Measurements from ENCODE around the gene NRCAM. TPM values are rescaled to one million over a fixed set of nuclear protein-coding genes. Genes with fewer than 3 reads are reported as not detected.
"Not testable (repeated sequence)": the region's sequence is repeated elsewhere in the genome, so short reads cannot be mapped to it uniquely, and the experiment has no call there.

Gene NRCAM
- 11.4 TPM for polyA plus RNA-seq (2013, experiment 1 of 2)
- 12.6 TPM for polyA plus RNA-seq (2013, experiment 2 of 2)

- Histone ChIP-seq H3K27ac (ENCODE audit: low read depth, low read length) (no peak within 1 kb of the TSS), H3K4me1 (ENCODE audit: insufficient read depth, low read length) (peaks cover 10% of the 10 kb centered on the region; the same call in 1 of the 2 replicates), H3K27me3 (ENCODE audit: insufficient read depth, low read length) (peaks cover 58% of the 10 kb centered on the region), H3K9me3 (ENCODE audit: insufficient read depth, low read depth, low read length) (no peaks in the 10 kb centered on the region), H3K36me3 (ENCODE audit: insufficient read depth, low read length) (no peaks in the 10 kb centered on the region), H3K4me3 (ENCODE audit: low read length) (peak within 1 kb of the TSS; percentile 76), H3K9ac (ENCODE audit: low read depth, low read length) (peak within 1 kb of the TSS; percentile 35)
- under 1% methylated on average over 81 of the region's 81 CpGs for WGBS
Observed at GRCh38 chr7:108455998-108456677, at the start of gene NRCAM. Gene NRCAM, minus strand, starts transcription at chr7:108456436. Its CDS starts 216,372 bp downstream, at chr7:108240064.

DNA sequence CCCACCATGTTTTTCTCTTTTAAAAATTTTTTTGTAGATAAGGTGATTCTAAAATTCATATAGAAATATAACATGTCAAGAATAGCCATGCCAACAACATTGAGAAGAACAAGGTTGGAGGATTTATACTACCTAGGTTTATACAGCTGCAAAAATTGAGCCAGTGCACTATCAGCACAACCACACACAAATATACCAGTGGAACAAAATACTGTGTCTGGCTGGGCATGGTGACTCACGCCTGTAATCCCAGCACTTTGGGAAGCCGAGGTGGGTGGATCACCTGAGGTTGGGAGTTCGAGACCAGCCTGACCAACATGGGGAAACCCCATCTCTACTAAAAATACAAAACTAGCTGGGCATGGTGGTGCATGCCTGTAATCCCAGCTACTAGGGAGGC lies 48.3 kb upstream of the NRCAM start:
- H3K9ac ChIP-seq (ENCODE audit: low read depth, low read length); H3K4me1 ChIP-seq (ENCODE audit: insufficient read depth, low read length); H3K27ac ChIP-seq (ENCODE audit: low read depth, low read length); H3K27me3 ChIP-seq (ENCODE audit: insufficient read depth, low read length); H3K9me3 ChIP-seq (ENCODE audit: insufficient read depth, low read depth, low read length); H3K4me3 ChIP-seq (ENCODE audit: low read length): not testable (repeated sequence)
- WGBS = 100% methylated on average over 3 of the region's 3 CpGs
- H3K36me3 ChIP-seq (ENCODE audit: insufficient read depth, low read length) = peaks cover 17% of the 10 kb centered on the region

GRCh38 chr7:108503112-108504026 lies 47.1 kb upstream of the NRCAM start:
- no peaks in the 10 kb centered on the region for H3K4me1 ChIP-seq (ENCODE audit: insufficient read depth, low read length)
- no peak overlapping the region for H3K4me3 ChIP-seq (ENCODE audit: low read length)
- no peak overlapping the region for H3K9ac ChIP-seq (ENCODE audit: low read depth, low read length)
- peaks cover 17% of the 10 kb centered on the region for H3K36me3 ChIP-seq (ENCODE audit: insufficient read depth, low read length)
- no peaks in the 10 kb centered on the region for H3K27me3 ChIP-seq (ENCODE audit: insufficient read depth, low read length)
- no peak overlapping the region for H3K27ac ChIP-seq (ENCODE audit: low read depth, low read length)
- no peaks in the 10 kb centered on the region for H3K9me3 ChIP-seq (ENCODE audit: insufficient read depth, low read depth, low read length)
- 91% methylated on average over 5 of the region's 5 CpGs for WGBS

DNA sequence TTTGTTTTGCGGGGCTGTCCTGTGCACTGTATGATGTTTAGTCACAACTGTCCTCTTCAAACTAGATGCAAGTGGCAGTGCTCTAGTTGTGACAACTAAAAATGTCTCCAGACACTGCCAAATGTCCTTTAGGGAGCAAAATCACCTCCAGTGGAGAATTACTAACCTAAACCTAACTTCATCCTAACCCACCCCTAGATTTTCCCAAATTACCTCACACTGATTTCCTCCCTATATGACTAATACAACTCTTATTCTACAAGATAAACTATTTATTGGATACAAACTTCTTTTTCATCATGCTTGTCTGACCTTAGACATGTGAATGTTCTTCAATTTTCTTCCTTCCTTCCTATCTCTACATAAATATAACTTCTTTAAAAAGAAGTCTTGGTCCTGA lies 43.3 kb upstream of the NRCAM start:
- H3K4me3 ChIP-seq (ENCODE audit: low read length) = no peak overlapping the region
- 95% methylated on average over 1 of the region's 1 CpG for WGBS

GRCh38 chr7:108498481-108498880 lies 42.2 kb upstream of the NRCAM start:
- Histone ChIP-seq H3K9me3 (ENCODE audit: insufficient read depth, low read depth, low read length) (no peaks in the 10 kb centered on the region), H3K27me3 (ENCODE audit: insufficient read depth, low read length) (no peaks in the 10 kb centered on the region), H3K27ac (ENCODE audit: low read depth, low read length) (no peak overlapping the region), H3K36me3 (ENCODE audit: insufficient read depth, low read length) (peaks cover 27% of the 10 kb centered on the region), H3K4me3 (ENCODE audit: low read length) (no peak overlapping the region), H3K9ac (ENCODE audit: low read depth, low read length) (no peak overlapping the region), H3K4me1 (ENCODE audit: insufficient read depth, low read length) (no peaks in the 10 kb centered on the region)
- WGBS = 84% methylated on average over 5 of the region's 6 CpGs

More for the DNA sequence above, 43.3 kb upstream of the NRCAM start:
- Histone ChIP-seq H3K27me3 (ENCODE audit: insufficient read depth, low read length) (no peaks in the 10 kb centered on the region), H3K27ac (ENCODE audit: low read depth, low read length) (no peak overlapping the region), H3K9ac (ENCODE audit: low read depth, low read length) (no peak overlapping the region), H3K4me1 (ENCODE audit: insufficient read depth, low read length) (no peaks in the 10 kb centered on the region), H3K9me3 (ENCODE audit: insufficient read depth, low read depth, low read length) (no peaks in the 10 kb centered on the region), H3K36me3 (ENCODE audit: insufficient read depth, low read length) (peaks cover 27% of the 10 kb centered on the region)

GRCh38 chr7:108497082-108497725 lies 41.0 kb upstream of the NRCAM start:
- no peak overlapping the region for H3K9ac ChIP-seq (ENCODE audit: low read depth, low read length)
- H3K27ac ChIP-seq (ENCODE audit: low read depth, low read length) = no peak overlapping the region
- H3K4me3 ChIP-seq (ENCODE audit: low read length) = no peak overlapping the region
- H3K4me1 ChIP-seq (ENCODE audit: insufficient read depth, low read length) = no peaks in the 10 kb centered on the region
- no peaks in the 10 kb centered on the region for H3K9me3 ChIP-seq (ENCODE audit: insufficient read depth, low read depth, low read length)
- WGBS = 100% methylated on average over 1 of the region's 3 CpGs
- H3K36me3 ChIP-seq (ENCODE audit: insufficient read depth, low read length) = peaks cover 23% of the 10 kb centered on the region
- H3K27me3 ChIP-seq (ENCODE audit: insufficient read depth, low read length) = no peaks in the 10 kb centered on the region

GRCh38 chr7:108492742-108493141 lies 36.5 kb upstream of the NRCAM start:
- Histone ChIP-seq H3K27me3 (ENCODE audit: insufficient read depth, low read length) (no peaks in the 10 kb centered on the region), H3K4me3 (ENCODE audit: low read length) (no peak overlapping the region), H3K27ac (ENCODE audit: low read depth, low read length) (no peak overlapping the region), H3K4me1 (ENCODE audit: insufficient read depth, low read length) (no peaks in the 10 kb centered on the region), H3K36me3 (ENCODE audit: insufficient read depth, low read length) (peaks cover 20% of the 10 kb centered on the region), H3K9me3 (ENCODE audit: insufficient read depth, low read depth, low read length) (no peaks in the 10 kb centered on the region), H3K9ac (ENCODE audit: low read depth, low read length) (no peak overlapping the region)
- 92% methylated on average over 3 of the region's 4 CpGs for WGBS

- Histone ChIP-seq H3K4me1 (ENCODE audit: insufficient read depth, low read length) (no peaks in the 10 kb centered on the region), H3K36me3 (ENCODE audit: insufficient read depth, low read length) (peaks cover 27% of the 10 kb centered on the region), H3K4me3 (ENCODE audit: low read length) (no peak overlapping the region), H3K27me3 (ENCODE audit: insufficient read depth, low read length) (no peaks in the 10 kb centered on the region), H3K9me3 (ENCODE audit: insufficient read depth, low read depth, low read length) (no peaks in the 10 kb centered on the region), H3K27ac (ENCODE audit: low read depth, low read length) (peak overlapping the region; percentile 19; the same call in 1 of the 2 replicates), H3K9ac (ENCODE audit: low read depth, low read length) (no peak overlapping the region)
- 89% methylated on average over 4 of the region's 4 CpGs for WGBS
Observed at GRCh38 chr7:108488768-108489538, 32.7 kb upstream of the NRCAM start.

- no peak overlapping the region for H3K9ac ChIP-seq (ENCODE audit: low read depth, low read length)
- H3K27me3 ChIP-seq (ENCODE audit: insufficient read depth, low read length) = no peaks in the 10 kb centered on the region
- H3K27ac ChIP-seq (ENCODE audit: low read depth, low read length) = no peak overlapping the region
- no peaks in the 10 kb centered on the region for H3K9me3 ChIP-seq (ENCODE audit: insufficient read depth, low read depth, low read length)
- peaks cover 30% of the 10 kb centered on the region for H3K36me3 ChIP-seq (ENCODE audit: insufficient read depth, low read length)
- no peak overlapping the region for H3K4me3 ChIP-seq (ENCODE audit: low read length)
- H3K4me1 ChIP-seq (ENCODE audit: insufficient read depth, low read length) = no peaks in the 10 kb centered on the region
Observed at GRCh38 chr7:108487646-108488045, 31.4 kb upstream of the NRCAM start.

DNA sequence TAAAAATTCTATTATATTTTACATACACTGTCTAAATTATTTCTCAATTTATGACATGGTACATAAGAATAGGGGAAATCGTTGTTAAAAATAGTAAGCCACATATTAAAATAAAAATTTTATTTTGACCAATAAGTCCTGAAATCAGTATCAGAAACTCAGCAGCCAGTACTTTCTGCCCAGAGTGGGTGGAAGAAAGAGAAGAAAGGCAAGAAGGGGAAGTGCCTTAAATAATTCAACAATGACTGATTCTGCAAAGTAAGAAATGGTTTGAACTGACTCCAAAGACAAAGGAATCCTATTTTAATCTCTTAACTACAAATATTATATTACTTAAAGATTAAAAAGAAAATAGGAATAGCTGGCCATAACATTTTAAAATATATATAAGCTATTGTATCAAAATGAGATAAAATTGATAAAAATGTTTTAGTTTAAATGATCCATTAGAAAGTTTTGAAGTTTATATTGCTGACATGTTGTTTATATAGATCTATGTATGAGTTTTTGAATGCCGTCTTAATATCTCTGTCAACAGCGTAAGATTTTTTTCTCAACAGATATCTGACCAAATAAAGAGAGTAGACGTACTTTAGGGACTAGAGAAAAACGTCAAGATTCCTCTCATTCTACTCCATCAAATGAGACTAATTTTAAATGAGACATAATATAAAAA lies 30.2 kb upstream of the NRCAM start:
- Histone ChIP-seq H3K27me3 (ENCODE audit: insufficient read depth, low read length) (no peaks in the 10 kb centered on the region), H3K4me3 (ENCODE audit: low read length) (no peak overlapping the region), H3K36me3 (ENCODE audit: insufficient read depth, low read length) (peaks cover 30% of the 10 kb centered on the region), H3K27ac (ENCODE audit: low read depth, low read length) (no peak overlapping the region), H3K4me1 (ENCODE audit: insufficient read depth, low read length) (no peaks in the 10 kb centered on the region), H3K9ac (ENCODE audit: low read depth, low read length) (no peak overlapping the region), H3K9me3 (ENCODE audit: insufficient read depth, low read depth, low read length) (no peaks in the 10 kb centered on the region)
- 90% methylated on average over 3 of the region's 5 CpGs for WGBS

Measured in HUES64 (cell line).